Mesodermal cell (in vitro differentiated cells): ENCODE measurements around the gene BLTP3B.

Experiments used
- H3K27ac ChIP-seq: 2 replicates; pipeline ENCODE4 v1.7.0; 2013; ENCODE audit warnings: mild to moderate bottlenecking, low read depth, low read length, moderate library complexity; ENCODE audit not compliant: severe bottlenecking
- H3K36me3 ChIP-seq: 2 replicates; pipeline ENCODE4 v1.7.1; 2013; ENCODE audit warnings: mild to moderate bottlenecking, low read length, moderate library complexity; ENCODE audit not compliant: control insufficient read depth, insufficient read depth
- H3K4me1 ChIP-seq: one replicate; pipeline ENCODE4 v1.7.1; 2013; ENCODE audit warnings: mild to moderate bottlenecking, low read length; ENCODE audit not compliant: insufficient read depth, control insufficient read depth, poor library complexity, severe bottlenecking
- H3K4me3 ChIP-seq: 2 replicates; pipeline ENCODE4 v1.7.0; 2013; ENCODE audit warnings: low read length, control low read depth, mild to moderate bottlenecking; ENCODE audit not compliant: insufficient read depth, poor library complexity, severe bottlenecking; ENCODE audit errors: extremely low read depth
- H3K9me3 ChIP-seq: 2 replicates; pipeline ENCODE4 v1.7.1; 2013; ENCODE audit warnings: mild to moderate bottlenecking, low read length, moderate library complexity; ENCODE audit not compliant: control insufficient read depth
- WGBS, 2 experiments: methylation state at CpG; one replicate each; pipeline ENCODE4 v1.1.5; 2013; ENCODE audit warnings: missing lambda C conversion rate in 2 of 2; ENCODE audit not compliant: insufficient coverage in 2 of 2; 5-methylcytosine and 5-hydroxymethylcytosine counted together

BLTP3B gene

DNA sequence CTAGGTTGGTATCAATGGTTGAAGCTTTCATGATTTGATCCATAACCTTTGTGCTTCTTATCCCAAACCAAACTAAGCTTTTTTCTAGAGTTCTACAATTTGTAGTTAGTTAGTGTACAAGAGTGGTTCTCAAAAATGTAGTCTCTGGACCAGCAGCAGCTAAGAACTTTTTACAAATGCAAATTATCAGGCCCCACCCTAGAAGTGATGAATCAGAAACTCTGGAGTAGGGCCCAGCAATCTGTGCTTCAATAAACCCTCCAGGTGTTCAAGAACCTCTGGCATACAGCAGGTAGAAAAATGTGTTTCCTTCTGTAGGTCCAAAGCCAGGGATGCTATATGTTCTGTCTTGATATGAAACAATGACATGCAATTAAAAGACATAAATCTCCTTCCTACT, 31.8 kb upstream of the BLTP3B start:
- Histone ChIP-seq H3K36me3 (no peaks in the 10 kb centered on the region), H3K4me3 (no peak overlapping the region), H3K27ac (no peak overlapping the region), H3K9me3 (no peaks in the 10 kb centered on the region), H3K4me1 (no peaks in the 10 kb centered on the region)

DNA sequence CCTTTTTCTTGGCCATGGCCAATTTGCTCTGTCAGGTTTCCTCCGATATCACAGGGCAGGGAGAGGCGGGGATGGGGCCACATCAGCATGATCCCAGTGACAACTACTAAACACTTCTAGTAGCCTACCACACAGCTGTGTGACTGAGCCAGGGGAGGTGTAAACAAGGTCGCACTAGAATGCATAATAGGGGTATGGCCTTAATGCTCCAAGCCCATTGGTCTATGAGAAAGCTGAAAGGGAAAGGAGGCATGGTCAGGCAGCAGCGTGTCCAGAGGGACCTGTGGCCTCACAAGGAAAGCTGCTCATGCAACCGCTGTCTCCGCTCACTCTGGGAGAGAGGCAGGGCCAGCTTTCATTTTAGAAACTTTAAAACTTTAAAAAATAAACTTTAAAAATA, 30.4 kb upstream of the BLTP3B start:
- no peak overlapping the region for H3K4me3 ChIP-seq
- no peaks in the 10 kb centered on the region for H3K9me3 ChIP-seq
- no peaks in the 10 kb centered on the region for H3K4me1 ChIP-seq
- 50 to 68% methylated on average over 1 to 3 of the region's 6 CpGs for WGBS, 2 experiments
- no peaks in the 10 kb centered on the region for H3K36me3 ChIP-seq
- H3K27ac ChIP-seq, result no peak overlapping the region

DNA sequence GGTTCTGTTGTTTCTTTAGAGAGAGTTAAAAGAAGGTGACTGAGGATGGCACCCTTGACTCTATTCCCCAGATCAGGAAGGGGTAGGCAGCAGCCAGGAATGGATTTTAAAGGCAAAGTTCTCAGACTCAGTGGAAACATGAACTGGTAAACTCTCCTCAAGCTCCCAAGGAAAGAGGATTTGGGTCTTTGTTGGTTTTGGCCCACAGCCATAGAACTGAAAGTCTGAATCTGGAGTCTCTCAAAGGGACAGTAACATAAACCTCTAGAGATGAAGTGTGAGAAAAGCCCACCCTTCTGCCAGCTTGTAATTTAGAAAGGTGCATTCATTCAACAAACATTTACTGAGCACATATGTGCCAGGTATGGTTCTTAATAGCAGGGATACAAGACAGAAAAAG, 28.6 kb upstream of the BLTP3B start:
- H3K27ac ChIP-seq, result no peak overlapping the region
- H3K9me3 ChIP-seq, result no peaks in the 10 kb centered on the region
- no peak overlapping the region for H3K4me3 ChIP-seq
- H3K36me3 ChIP-seq, result no peaks in the 10 kb centered on the region
- H3K4me1 ChIP-seq, result no peaks in the 10 kb centered on the region

DNA sequence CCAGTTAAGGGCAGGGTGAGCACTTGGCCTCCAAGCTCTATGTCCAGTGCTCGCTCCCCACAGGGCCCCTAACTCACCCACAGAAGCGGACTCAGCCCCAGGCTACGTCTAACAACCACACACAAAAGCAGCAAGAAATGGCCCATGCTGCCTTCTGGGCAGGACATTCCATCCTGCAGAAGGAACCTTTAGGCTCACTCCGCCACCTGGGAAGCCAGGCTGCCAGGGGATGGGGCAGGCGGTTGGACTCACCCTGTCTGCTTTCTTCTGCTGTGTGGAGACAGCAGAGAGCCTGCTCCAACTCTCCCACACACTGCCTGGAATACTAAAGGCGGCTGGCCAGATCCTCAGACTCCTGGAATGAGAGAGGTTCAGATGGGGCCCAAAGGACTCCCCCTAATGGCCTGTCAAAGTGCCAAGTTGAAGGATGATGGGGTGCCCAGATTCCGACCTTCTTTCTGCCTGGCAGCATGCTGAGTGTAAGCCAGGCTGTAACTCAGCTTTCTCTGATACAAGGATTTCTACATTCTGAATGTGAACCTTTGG, 27.7 kb upstream of the BLTP3B start:
- H3K36me3 ChIP-seq, result no peaks in the 10 kb centered on the region
- H3K27ac ChIP-seq, result no peak overlapping the region
- no peaks in the 10 kb centered on the region for H3K9me3 ChIP-seq
- no peak overlapping the region for H3K4me3 ChIP-seq
- 90 to 100% methylated on average over 2 to 5 of the region's 7 CpGs for WGBS, 2 experiments
- H3K4me1 ChIP-seq, result no peaks in the 10 kb centered on the region

DNA sequence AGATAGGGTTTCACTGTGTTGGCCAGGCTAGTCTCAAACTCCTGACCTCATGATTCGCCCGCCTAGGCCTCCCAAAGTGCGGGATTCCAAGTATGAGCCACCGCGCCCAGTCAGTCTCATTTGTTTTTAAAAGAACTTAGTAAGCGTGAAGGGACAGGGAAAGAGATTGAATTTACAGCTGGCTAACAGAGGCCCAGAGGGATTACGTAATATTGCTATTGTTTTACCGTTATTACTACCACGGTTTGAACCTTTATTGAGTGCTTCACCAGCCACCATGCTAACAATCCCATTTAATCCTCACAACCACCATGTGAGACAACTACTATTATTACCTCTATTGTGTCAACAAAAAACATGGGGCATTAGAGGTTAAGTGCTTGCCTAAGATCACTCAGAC, 26.7 kb upstream of the BLTP3B start:
- no peaks in the 10 kb centered on the region for H3K9me3 ChIP-seq

DNA sequence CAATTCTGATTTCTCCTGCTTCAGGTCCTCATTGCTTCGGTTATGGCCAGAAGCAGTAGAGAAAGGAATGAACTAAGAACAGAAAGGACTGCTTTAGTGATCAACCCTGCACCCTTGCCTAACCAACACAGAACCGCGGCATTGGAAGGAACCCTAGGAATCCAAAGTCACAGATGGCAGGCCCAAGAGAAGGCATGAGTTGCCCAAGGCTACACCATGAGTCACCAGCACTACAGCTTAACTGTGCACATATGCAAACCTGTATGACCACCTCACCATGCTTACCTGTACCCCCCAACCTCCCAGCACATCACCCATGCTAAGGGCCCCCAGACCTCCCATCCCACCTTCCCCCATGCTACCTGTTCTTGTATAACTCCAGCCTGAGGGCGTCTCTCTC, 25.9 kb upstream of the BLTP3B start:
- 86 to 89% methylated on average over 4 of the region's 4 CpGs for WGBS, 2 experiments
- H3K4me3 ChIP-seq, result no peak overlapping the region
- no peaks in the 10 kb centered on the region for H3K9me3 ChIP-seq
- H3K27ac ChIP-seq, result no peak overlapping the region
- H3K36me3 ChIP-seq, result no peaks in the 10 kb centered on the region
- H3K4me1 ChIP-seq, result peaks cover 4% of the 10 kb centered on the region

More for the DNA sequence above, 26.7 kb upstream of the BLTP3B start:
- H3K4me1 ChIP-seq, result no peaks in the 10 kb centered on the region
- H3K27ac ChIP-seq, result no peak overlapping the region
- WGBS, 2 experiments, result 93 to 94% methylated on average over 3 to 9 of the region's 9 CpGs
- H3K36me3 ChIP-seq, result no peaks in the 10 kb centered on the region
- no peak overlapping the region for H3K4me3 ChIP-seq

DNA sequence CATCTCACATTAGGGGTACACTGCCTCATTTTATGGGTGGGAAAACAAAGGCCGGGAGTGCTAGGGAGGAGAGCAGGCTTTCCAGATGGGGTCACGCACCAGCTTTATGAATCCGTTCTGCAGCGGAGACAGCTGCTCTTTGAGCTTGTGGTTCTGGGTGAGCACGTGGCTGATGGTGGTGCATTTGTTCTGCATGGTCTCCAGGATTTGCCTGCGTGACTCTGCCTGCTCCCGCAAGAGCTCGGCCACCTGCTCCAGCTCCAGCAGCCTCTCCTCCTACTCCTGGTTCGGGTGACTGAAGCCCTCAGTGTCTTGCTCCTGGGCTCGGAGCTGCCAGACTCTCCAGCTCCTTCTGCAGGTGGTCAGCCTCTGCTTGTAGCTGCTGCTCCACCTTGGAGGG, 23.6 kb upstream of the BLTP3B start:
- Histone ChIP-seq H3K4me3 (no peak overlapping the region), H3K27ac (no peak overlapping the region), H3K36me3 (no peaks in the 10 kb centered on the region), H3K4me1 (peaks cover 4% of the 10 kb centered on the region), H3K9me3 (no peaks in the 10 kb centered on the region)
- WGBS, 2 experiments, result 85 to 90% methylated on average over 8 to 10 of the region's 10 CpGs

DNA sequence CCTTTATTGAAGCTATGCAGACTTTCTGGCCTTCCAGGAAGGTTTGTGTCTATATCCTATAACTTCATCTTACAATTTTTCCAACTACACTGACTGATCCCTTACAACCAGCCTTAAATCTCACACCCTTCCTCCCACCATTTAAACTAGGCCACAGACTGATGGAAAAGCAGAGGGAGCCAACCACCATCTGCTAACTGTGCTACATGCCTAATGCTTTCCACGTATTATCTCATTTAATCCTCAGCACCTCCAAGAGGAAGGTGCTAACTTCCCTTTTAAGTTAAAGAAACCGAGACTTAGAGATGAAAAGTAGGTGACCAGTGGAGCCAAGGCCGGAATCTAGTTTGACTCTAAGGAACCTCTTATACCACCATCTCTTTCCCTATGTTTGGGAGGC, 22.7 kb upstream of the BLTP3B start:
- WGBS, 2 experiments, result 75% methylated on average over 3 of the region's 3 CpGs; no CpG with 5 or more reads in 1 of the 2 experiments
- Histone ChIP-seq H3K4me1 (peaks cover 4% of the 10 kb centered on the region), H3K27ac (no peak overlapping the region), H3K36me3 (no peaks in the 10 kb centered on the region), H3K9me3 (no peaks in the 10 kb centered on the region), H3K4me3 (no peak overlapping the region)

DNA sequence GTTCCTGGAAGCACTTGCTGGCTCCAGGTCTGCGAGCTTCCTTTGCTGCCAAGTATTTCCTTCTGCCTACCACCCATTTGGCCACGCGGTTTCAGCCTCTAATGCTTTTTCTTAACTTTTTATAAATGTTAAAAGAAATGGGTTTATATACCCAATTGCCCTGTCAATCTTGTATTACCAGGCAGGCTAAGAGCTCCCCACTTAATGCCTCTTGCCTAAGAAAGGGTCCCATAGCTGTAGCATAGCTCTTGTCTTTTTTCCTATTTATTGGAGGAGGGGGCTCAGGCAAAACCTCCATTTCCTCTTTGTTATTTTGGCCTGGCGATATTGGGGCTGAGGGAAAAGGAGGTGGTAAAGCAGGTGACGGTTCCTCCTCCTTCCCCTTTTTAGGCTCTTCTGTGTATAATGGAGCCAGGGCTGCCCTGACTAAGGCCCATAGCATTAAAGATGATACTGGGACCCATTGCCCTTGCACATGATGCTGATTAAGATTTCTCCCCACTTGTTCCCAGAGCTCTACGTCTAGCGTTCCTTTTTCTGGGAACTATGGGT, 21.6 kb upstream of the BLTP3B start:
- H3K9me3 ChIP-seq, result no peaks in the 10 kb centered on the region
- H3K36me3 ChIP-seq, result no peaks in the 10 kb centered on the region
- no peak overlapping the region for H3K4me3 ChIP-seq
- H3K4me1 ChIP-seq, result peaks cover 4% of the 10 kb centered on the region
- 83 to 100% methylated on average over 2 to 3 of the region's 7 CpGs for WGBS, 2 experiments
- H3K27ac ChIP-seq, result no peak overlapping the region

DNA sequence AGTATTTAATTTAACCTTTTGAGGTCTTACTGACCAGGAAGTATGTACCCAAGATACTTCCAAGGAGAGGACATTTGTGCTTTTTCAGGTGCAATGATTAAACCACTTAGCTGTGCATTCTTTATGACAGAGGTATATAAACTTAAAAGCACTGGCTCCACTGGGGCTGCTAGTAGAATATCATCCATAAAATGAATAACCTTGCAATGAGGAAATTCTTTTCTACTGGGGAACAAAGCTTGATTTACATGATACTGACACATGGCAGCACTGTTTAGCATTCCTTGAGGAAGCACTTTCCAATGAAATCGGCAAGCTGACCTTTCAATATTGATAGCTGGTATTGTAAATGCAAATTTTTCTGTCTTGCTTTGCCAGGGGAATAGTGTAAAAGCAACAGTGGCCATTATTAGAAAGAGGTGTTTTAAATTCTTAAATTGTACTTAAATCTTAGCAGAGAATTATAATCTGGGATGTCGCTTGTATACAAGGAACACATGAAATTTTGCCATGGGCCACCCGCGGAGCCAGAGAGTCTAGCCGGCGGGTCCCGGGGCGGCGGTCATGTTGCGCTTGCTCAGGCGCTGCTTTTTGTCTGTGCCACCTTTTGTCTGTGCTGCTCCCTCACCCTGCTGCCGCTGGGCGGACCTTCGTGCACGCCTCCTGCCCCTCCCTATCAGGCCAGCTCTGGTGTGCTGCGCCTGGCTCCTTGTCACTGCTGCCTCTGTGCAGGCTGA, 20.9 kb upstream of the BLTP3B start:
- Histone ChIP-seq H3K4me3 (no peak overlapping the region), H3K9me3 (no peaks in the 10 kb centered on the region), H3K27ac (no peak overlapping the region), H3K4me1 (peaks cover 4% of the 10 kb centered on the region), H3K36me3 (no peaks in the 10 kb centered on the region)
- WGBS, 2 experiments, result 2 to 3% methylated on average over 16 of the region's 16 CpGs

DNA sequence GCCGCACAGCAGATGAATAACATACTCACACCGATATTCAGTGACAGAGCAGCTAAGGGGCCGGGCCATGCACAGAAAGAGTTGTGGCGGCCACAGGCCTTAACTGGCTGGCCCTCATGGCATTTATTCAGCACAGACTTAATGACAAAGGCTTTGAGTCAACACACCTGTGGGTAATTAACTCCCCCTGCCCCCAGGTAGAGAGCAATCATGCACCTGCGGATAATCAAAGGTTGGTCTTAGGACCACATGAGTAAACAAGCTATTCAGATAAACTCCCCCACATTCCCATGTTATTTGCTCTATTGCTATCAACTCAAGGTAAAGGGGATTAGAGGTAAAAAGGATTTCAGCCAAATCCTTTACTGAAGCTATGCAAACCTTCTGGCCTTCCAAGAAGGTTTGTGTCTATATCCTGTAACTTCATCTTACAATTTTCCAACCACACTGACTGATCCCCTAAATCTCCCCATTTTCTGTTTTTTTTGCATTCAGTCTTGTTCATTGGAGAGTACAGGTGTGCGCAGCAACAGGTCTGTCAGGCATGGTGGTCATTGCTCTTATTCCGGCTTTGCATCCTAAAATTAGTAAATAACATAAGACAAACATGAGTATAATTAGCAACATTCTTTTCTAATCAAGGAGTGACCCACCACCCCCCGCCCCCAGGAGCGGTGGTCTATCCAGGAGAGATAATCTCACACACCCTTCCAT, 16.9 kb upstream of the BLTP3B start:
- H3K36me3 ChIP-seq, result no peaks in the 10 kb centered on the region
- no peak overlapping the region for H3K27ac ChIP-seq
- H3K4me3 ChIP-seq, result no peak overlapping the region
- WGBS, 2 experiments, result 88 to 90% methylated on average over 4 to 6 of the region's 9 CpGs
- H3K4me1 ChIP-seq, result peaks cover 4% of the 10 kb centered on the region
- H3K9me3 ChIP-seq, result no peaks in the 10 kb centered on the region
